C4-2B (cell line): ENCODE results near the gene LRMDA.

Experiments used
- H3K27ac ChIP-seq: fragments of 450-650 bp; 2 replicates; pipeline ENCODE4 v1.5.1; 2017
- CTCF ChIP-seq: fragments of 450-650 bp; conservative IDR thresholded peaks from 2 replicates; pipeline ENCODE4 v1.5.1; 2017; ENCODE audit warnings: mild to moderate bottlenecking
- ZFX ChIP-seq: fragments of 450-650 bp; IDR thresholded peaks from 2 replicates; pipeline ENCODE4 v1.6.1; 2017

The LRMDA gene

GRCh38 chr10:76210211-76210610 lies 778.8 kb downstream of the LRMDA start:
- no peak for TF ChIP-seq ZFX
- no peak for TF ChIP-seq CTCF
- no peak overlapping the region for H3K27ac ChIP-seq

- TF ChIP-seq CTCF, result no peak
- no peak overlapping the region for H3K27ac ChIP-seq
Measured at GRCh38 chr10:76211691-76212090, 780.3 kb downstream of the LRMDA start.

- no peak overlapping the region for H3K27ac ChIP-seq
- TF ChIP-seq CTCF (no peak), ZFX (no peak)
Measured at GRCh38 chr10:76213876-76214275, 782.5 kb downstream of the LRMDA start.

- no peak for TF ChIP-seq ZFX
- TF ChIP-seq CTCF, result no peak
- no peak overlapping the region for H3K27ac ChIP-seq
Measured at GRCh38 chr10:76218035-76218434, 786.6 kb downstream of the LRMDA start.

- H3K27ac ChIP-seq, result no peak overlapping the region
- TF ChIP-seq ZFX, result no peak
- TF ChIP-seq CTCF, result no peak
Measured at GRCh38 chr10:76229341-76229740, 797.9 kb downstream of the LRMDA start.

DNA sequence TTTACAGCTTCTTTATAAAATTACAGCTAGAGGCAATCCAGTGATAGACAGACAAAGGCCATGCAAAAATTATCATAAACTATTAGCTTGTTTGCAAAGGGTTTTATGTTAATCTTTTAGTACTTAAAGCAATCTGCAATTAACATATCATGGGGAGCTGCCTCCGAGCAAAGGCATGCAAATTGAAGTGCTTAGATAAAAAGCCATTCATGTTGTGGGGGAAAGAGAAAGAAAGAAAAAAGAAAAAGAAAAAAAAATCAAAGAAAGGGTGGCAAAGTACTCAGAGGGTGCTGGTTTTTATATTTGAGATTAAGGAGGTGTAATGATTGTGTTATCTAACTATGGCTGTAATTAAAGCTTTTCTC lies 799.5 kb downstream of the LRMDA start:
- no peak overlapping the region for H3K27ac ChIP-seq
- TF ChIP-seq CTCF, result no peak
- no peak for TF ChIP-seq ZFX

DNA sequence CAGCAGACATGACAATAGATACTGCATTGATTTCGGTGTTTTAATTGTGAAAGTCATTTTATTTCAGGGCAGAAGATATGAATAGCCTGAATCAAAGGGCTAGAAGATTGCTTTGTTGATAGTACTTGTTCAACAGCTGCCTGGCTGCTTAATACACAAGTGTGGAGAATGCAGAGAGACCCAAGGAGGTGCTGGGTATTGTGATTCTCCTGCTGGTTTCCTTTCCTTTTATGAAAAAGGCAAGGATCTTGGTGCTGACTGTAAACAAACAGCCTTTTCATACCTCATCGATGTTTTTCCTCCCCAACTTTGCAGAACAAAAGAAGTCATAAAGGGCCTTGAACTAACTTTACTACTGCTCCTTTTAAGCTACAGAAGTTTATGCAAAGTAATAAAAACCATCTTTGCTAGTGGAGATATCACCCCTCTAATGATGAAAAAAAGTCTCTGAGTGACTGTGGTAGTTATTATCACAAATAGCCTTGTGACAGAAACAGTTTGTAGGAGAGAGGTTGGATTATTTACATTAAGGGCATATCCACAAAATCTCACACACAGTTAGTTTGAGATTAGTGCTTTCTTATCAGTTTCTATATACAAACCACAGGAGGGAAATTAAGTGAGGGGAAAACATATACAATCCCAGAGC lies 800.0 kb downstream of the LRMDA start:
- H3K27ac ChIP-seq, result no peak overlapping the region
- TF ChIP-seq ZFX, result no peak
- TF ChIP-seq CTCF, result no peak
